Keratinocyte (primary cell): ENCODE data around the gene ATXN3L.

ENCODE experiments used
- EZH2 ChIP-seq: IDR thresholded peaks from one replicate; pipeline ENCODE4 v1.6.1; 2012; ENCODE audit warnings: inconsistent platforms, mild to moderate bottlenecking, low read length, moderate library complexity
- TF ChIP-seq, protein P1 (sequence below), 3 experiments: IDR thresholded peaks in 1 of 3; conservative IDR thresholded peaks in 1 of 3; optimal IDR thresholded peaks in 1 of 3; 2 replicates in 2 of 3; 3 replicates in 1 of 3; pipeline versions ENCODE3 to v1.5.1; 2011; ENCODE audit warnings: low read length in 3 of 3, mild to moderate bottlenecking in 3 of 3, moderate library complexity in 2 of 3, control low read depth in 1 of 3, inconsistent platforms in 1 of 3; ENCODE audit not compliant: insufficient read depth in 2 of 3; ENCODE audit errors: extremely low read depth in 1 of 3

DNA sequence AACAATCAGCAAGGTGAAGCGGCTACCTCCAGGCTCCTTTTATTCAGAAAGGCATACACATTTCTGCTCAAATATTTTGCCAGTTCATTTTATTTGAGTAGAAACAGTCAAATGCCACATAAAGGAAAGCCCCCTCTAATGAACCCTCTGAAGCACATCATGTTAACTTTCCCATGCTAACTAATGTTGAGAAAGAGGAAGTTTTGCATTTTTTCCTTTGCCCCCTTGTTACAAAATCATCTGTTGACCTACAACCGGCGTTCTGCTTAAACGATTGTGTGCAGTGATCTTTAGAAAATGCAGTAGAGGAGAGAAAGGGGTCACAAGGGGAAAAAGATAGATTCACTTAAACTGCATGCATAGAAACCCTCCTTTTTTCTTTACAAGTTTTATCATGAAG lies 25.2 kb upstream of the ATXN3L start:
- TF ChIP-seq, protein P1, sequence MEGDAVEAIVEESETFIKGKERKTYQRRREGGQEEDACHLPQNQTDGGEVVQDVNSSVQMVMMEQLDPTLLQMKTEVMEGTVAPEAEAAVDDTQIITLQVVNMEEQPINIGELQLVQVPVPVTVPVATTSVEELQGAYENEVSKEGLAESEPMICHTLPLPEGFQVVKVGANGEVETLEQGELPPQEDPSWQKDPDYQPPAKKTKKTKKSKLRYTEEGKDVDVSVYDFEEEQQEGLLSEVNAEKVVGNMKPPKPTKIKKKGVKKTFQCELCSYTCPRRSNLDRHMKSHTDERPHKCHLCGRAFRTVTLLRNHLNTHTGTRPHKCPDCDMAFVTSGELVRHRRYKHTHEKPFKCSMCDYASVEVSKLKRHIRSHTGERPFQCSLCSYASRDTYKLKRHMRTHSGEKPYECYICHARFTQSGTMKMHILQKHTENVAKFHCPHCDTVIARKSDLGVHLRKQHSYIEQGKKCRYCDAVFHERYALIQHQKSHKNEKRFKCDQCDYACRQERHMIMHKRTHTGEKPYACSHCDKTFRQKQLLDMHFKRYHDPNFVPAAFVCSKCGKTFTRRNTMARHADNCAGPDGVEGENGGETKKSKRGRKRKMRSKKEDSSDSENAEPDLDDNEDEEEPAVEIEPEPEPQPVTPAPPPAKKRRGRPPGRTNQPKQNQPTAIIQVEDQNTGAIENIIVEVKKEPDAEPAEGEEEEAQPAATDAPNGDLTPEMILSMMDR (optimal IDR thresholded peaks at IDR 0.05 in 1 of 3, IDR thresholded peaks at IDR 0.05 in 1 of 3, conservative IDR thresholded peaks at IDR 0.05 in 1 of 3; ENCODE audit: extremely low read depth in 1 of 3, insufficient read depth in 2 of 3, low read length in 3 of 3) = no peak
- TF ChIP-seq EZH2 = no peak
